Measurements from ENCODE around the gene HAAO. TPM values are rescaled to one million over a fixed set of nuclear protein-coding genes. Genes with fewer than 3 reads are reported as not detected.

Gene HAAO
- total and polyA plus RNA-seq, 2 of the 13 experiments (the other 11 are each of a cell fraction or from before 2014, with no cell fraction given), result 36.1 to 42.7 TPM

DNA sequence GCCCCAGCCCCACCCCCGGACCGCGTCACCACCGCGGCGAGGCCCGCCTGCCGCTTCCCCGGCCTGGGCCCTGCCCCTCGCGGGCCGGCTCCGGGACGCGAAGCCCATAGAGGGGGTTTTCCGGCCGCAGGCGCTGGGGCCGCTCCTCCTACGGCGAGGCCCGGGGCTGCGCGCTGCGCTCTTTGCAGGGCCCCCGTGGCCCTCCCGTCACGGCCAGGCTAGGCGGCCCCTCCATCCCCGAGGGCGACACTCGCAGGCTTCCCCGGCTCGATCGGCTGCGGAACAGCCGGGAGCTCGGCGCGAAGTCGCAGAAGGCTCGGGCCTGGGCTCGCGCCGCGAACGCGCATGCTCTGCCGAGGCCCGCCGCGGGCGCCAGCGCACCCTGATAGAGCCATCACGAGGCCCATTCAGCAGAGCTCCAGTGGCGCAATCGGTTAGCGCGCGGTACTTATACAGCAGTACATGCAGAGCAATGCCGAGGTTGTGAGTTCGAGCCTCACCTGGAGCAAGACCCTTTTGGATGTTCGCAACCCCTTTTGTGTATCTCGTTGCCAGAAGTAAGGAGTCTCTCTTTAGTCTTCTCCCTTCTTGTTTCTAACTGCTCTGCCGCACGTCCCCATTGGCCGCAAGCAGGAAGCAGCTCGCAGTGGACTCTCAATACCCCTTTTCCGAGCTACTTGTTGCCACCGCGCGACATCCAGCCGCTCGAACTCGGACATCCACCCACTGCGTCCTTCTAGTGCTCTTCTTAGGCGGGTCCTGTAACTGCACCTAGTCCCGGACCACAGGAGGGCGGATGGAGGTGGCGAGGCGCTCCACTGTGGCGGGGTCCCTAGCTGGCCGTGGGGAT lies 18.0 kb upstream of the HAAO start (continued):
- TF ChIP-seq, protein P1, sequence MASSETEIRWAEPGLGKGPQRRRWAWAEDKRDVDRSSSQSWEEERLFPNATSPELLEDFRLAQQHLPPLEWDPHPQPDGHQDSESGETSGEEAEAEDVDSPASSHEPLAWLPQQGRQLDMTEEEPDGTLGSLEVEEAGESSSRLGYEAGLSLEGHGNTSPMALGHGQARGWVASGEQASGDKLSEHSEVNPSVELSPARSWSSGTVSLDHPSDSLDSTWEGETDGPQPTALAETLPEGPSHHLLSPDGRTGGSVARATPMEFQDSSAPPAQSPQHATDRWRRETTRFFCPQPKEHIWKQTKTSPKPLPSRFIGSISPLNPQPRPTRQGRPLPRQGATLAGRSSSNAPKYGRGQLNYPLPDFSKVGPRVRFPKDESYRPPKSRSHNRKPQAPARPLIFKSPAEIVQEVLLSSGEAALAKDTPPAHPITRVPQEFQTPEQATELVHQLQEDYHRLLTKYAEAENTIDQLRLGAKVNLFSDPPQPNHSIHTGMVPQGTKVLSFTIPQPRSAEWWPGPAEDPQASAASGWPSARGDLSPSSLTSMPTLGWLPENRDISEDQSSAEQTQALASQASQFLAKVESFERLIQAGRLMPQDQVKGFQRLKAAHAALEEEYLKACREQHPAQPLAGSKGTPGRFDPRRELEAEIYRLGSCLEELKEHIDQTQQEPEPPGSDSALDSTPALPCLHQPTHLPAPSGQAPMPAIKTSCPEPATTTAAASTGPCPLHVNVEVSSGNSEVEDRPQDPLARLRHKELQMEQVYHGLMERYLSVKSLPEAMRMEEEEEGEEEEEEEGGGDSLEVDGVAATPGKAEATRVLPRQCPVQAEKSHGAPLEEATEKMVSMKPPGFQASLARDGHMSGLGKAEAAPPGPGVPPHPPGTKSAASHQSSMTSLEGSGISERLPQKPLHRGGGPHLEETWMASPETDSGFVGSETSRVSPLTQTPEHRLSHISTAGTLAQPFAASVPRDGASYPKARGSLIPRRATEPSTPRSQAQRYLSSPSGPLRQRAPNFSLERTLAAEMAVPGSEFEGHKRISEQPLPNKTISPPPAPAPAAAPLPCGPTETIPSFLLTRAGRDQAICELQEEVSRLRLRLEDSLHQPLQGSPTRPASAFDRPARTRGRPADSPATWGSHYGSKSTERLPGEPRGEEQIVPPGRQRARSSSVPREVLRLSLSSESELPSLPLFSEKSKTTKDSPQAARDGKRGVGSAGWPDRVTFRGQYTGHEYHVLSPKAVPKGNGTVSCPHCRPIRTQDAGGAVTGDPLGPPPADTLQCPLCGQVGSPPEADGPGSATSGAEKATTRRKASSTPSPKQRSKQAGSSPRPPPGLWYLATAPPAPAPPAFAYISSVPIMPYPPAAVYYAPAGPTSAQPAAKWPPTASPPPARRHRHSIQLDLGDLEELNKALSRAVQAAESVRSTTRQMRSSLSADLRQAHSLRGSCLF (CRISPR knock-in tag; IDR thresholded peaks at IDR 0.05; ENCODE audit: borderline replicate concordance), result 0 out of 2 replicates have a peak, but pooled peaks have one; percentile 80
- TF ChIP-seq TBX3 (IDR thresholded peaks at IDR 0.05; ENCODE audit: borderline replicate concordance) (peak; percentile 45; the same call in 1 of the 2 replicates), ERF (CRISPR knock-in tag; IDR thresholded peaks at IDR 0.05) (peak; percentile 99), TMF1 (CRISPR knock-in tag; IDR thresholded peaks at IDR 0.05; ENCODE audit: low read depth) (peak; percentile 95), GTF2F1 (IDR thresholded peaks at IDR 0.05; ENCODE audit: low read length) (peak; percentile 55; the same call in 1 of the 2 replicates), SRSF9 (IDR thresholded peaks at IDR 0.05; ENCODE audit: borderline replicate concordance, insufficient read depth, low read depth, low read length, poor library complexity, severe bottlenecking) (no peak), CENPX (CRISPR knock-in tag; IDR thresholded peaks at IDR 0.05) (no peak), NR3C1 (CRISPR knock-in tag; IDR thresholded peaks at IDR 0.05) (no peak), NRL (CRISPR knock-in tag; IDR thresholded peaks at IDR 0.05; ENCODE audit: borderline replicate concordance) (peak; percentile 91; the same call in 1 of the 2 replicates), TGIF2 (CRISPR knock-in tag; IDR thresholded peaks at IDR 0.05) (peak; percentile 94; the same call in 1 of the 2 replicates), CEBPG (CRISPR knock-in tag; IDR thresholded peaks at IDR 0.05) (peak; percentile 99), FOSL1 (CRISPR knock-in tag; IDR thresholded peaks at IDR 0.05; ENCODE audit: borderline replicate concordance) (peak; percentile 50; the same call in 1 of the 2 replicates), BRD4 (CRISPR knock-in tag; IDR thresholded peaks at IDR 0.05) (peak; percentile 83)
- TF ChIP-seq, protein P2, sequence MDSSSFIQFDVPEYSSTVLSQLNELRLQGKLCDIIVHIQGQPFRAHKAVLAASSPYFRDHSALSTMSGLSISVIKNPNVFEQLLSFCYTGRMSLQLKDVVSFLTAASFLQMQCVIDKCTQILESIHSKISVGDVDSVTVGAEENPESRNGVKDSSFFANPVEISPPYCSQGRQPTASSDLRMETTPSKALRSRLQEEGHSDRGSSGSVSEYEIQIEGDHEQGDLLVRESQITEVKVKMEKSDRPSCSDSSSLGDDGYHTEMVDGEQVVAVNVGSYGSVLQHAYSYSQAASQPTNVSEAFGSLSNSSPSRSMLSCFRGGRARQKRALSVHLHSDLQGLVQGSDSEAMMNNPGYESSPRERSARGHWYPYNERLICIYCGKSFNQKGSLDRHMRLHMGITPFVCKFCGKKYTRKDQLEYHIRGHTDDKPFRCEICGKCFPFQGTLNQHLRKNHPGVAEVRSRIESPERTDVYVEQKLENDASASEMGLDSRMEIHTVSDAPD (CRISPR knock-in tag; IDR thresholded peaks at IDR 0.05), result peak; percentile 92
- TF ChIP-seq, protein P3, sequence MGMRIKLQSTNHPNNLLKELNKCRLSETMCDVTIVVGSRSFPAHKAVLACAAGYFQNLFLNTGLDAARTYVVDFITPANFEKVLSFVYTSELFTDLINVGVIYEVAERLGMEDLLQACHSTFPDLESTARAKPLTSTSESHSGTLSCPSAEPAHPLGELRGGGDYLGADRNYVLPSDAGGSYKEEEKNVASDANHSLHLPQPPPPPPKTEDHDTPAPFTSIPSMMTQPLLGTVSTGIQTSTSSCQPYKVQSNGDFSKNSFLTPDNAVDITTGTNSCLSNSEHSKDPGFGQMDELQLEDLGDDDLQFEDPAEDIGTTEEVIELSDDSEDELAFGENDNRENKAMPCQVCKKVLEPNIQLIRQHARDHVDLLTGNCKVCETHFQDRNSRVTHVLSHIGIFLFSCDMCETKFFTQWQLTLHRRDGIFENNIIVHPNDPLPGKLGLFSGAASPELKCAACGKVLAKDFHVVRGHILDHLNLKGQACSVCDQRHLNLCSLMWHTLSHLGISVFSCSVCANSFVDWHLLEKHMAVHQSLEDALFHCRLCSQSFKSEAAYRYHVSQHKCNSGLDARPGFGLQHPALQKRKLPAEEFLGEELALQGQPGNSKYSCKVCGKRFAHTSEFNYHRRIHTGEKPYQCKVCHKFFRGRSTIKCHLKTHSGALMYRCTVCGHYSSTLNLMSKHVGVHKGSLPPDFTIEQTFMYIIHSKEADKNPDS (CRISPR knock-in tag; IDR thresholded peaks at IDR 0.05), result peak; percentile 85
- TF ChIP-seq, protein P4, sequence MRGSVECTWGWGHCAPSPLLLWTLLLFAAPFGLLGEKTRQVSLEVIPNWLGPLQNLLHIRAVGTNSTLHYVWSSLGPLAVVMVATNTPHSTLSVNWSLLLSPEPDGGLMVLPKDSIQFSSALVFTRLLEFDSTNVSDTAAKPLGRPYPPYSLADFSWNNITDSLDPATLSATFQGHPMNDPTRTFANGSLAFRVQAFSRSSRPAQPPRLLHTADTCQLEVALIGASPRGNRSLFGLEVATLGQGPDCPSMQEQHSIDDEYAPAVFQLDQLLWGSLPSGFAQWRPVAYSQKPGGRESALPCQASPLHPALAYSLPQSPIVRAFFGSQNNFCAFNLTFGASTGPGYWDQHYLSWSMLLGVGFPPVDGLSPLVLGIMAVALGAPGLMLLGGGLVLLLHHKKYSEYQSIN (CRISPR knock-in tag; IDR thresholded peaks at IDR 0.05; ENCODE audit: borderline replicate concordance), result no peak; the same call in 1 of the 2 replicates
- TF ChIP-seq, protein P5, sequence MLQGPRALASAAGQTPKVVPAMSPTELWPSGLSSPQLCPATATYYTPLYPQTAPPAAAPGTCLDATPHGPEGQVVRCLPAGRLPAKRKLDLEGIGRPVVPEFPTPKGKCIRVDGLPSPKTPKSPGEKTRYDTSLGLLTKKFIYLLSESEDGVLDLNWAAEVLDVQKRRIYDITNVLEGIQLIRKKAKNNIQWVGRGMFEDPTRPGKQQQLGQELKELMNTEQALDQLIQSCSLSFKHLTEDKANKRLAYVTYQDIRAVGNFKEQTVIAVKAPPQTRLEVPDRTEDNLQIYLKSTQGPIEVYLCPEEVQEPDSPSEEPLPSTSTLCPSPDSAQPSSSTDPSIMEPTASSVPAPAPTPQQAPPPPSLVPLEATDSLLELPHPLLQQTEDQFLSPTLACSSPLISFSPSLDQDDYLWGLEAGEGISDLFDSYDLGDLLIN (CRISPR knock-in tag; IDR thresholded peaks at IDR 0.05; ENCODE audit: borderline replicate concordance), result peak; percentile 97
